ENCODE results near the gene HLF.

- TF ChIP-seq, protein P1, sequence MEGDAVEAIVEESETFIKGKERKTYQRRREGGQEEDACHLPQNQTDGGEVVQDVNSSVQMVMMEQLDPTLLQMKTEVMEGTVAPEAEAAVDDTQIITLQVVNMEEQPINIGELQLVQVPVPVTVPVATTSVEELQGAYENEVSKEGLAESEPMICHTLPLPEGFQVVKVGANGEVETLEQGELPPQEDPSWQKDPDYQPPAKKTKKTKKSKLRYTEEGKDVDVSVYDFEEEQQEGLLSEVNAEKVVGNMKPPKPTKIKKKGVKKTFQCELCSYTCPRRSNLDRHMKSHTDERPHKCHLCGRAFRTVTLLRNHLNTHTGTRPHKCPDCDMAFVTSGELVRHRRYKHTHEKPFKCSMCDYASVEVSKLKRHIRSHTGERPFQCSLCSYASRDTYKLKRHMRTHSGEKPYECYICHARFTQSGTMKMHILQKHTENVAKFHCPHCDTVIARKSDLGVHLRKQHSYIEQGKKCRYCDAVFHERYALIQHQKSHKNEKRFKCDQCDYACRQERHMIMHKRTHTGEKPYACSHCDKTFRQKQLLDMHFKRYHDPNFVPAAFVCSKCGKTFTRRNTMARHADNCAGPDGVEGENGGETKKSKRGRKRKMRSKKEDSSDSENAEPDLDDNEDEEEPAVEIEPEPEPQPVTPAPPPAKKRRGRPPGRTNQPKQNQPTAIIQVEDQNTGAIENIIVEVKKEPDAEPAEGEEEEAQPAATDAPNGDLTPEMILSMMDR (IDR thresholded peaks at IDR 0.05) = no peak
- no peak for TF ChIP-seq POLR2A (IDR thresholded peaks at IDR 0.05)
These were observed 37.6 kb downstream of the HLF start for GRCh38 chr17:55302407-55302787.

All from ovary (tissue), 3 donors.